Endothelial cell of umbilical vein (primary cell): ENCODE results near the gene FOXP4. TPM values are rescaled to one million over a fixed set of nuclear protein-coding genes. Genes with fewer than 3 reads are reported as not detected.

ENCODE experiments used
- BruUV-seq: library from RNA; stranded (reverse); fragments of 400-500 nt; replicated peaks from 2 replicates; lab custom pipeline; 2021; lab: Mats Ljungman, UMichigan
- CTCF ChIA-PET: fragments of 300-600, 350-600 bp; sonication (Branson Sonifier 250); formaldehyde crosslinking; loops from one replicate; lab custom pipeline; 2021; ENCODE audit warnings: antibody characterized with exemption, inconsistent platforms; lab: Charles Lee
- POLR2A ChIA-PET: fragments of 300-600, 350-600 bp; sonication (Branson Sonifier 250); formaldehyde crosslinking; loops from one replicate; lab custom pipeline; 2021; ENCODE audit warnings: antibody characterized with exemption, inconsistent platforms; lab: Charles Lee
- DNase-seq: peaks from one replicate; pipeline ENCODE4 v3.0.0-alpha.2; 2011; ENCODE audit warnings: low read depth, low spot score
- FAIRE-seq: peaks from 2 replicates; lab custom pipeline; 2011; peaks lifted over from hg19 to GRCh38; lab: Jason Lieb, UNC
- H2AFZ ChIP-seq: 2 replicates; pipeline ENCODE4 v1.6.0; 2012; ENCODE audit warnings: low read depth, low read length, control low read depth, inconsistent platforms
- H3K27ac ChIP-seq: 2 replicates; pipeline ENCODE4 v1.5.1; 2011; ENCODE audit warnings: low read depth, mild to moderate bottlenecking, control low read depth, low read length, moderate library complexity; ENCODE audit not compliant: insufficient read depth
- H3K27me3 ChIP-seq, 2 experiments: 2 replicates each; pipeline versions ENCODE4 v1.6.0 to v1.6.1; 2011; ENCODE audit warnings: low read length in 2 of 2, mixed read lengths in 1 of 2; ENCODE audit not compliant: control insufficient read depth in 2 of 2, insufficient read depth in 2 of 2
- H3K36me3 ChIP-seq, 2 experiments: 2 replicates in 1 of 2; 3 replicates in 1 of 2; pipeline ENCODE4 v1.5.1; 2011; ENCODE audit warnings: low read length in 2 of 2, mild to moderate bottlenecking in 1 of 2, moderate library complexity in 1 of 2; ENCODE audit not compliant: control insufficient read depth in 2 of 2, insufficient read depth in 2 of 2; ENCODE audit errors: extremely low read depth in 1 of 2
- H3K4me1 ChIP-seq: 3 replicates; pipeline ENCODE4 v1.5.1; 2011; ENCODE audit warnings: mild to moderate bottlenecking, low read length; ENCODE audit not compliant: control insufficient read depth, insufficient read depth; ENCODE audit errors: extremely low read depth
- H3K4me2 ChIP-seq: 2 replicates; pipeline ENCODE4 v1.6.1; 2011; ENCODE audit warnings: low read length, control low read depth, mixed read lengths; ENCODE audit not compliant: insufficient read depth
- H3K4me3 ChIP-seq, 3 experiments: fragments of 200-600 bp in 1 of 3; sonication (generic), shearing (Covaris generic) in 1 of 3; replicated peaks in 1 of 3; 2 replicates each; pipeline ENCODE4 v1.5.1; 2011 to 2016; ENCODE audit warnings: control low read depth in 3 of 3, low read length in 3 of 3, mild to moderate bottlenecking in 2 of 3, inconsistent platforms in 1 of 3, low read depth in 1 of 3, moderate library complexity in 1 of 3; ENCODE audit not compliant: insufficient read depth in 1 of 3
- H3K79me2 ChIP-seq: 2 replicates; pipeline ENCODE4 v1.6.0; 2012; ENCODE audit warnings: low read length, inconsistent platforms; ENCODE audit not compliant: control insufficient read depth, insufficient read depth
- H3K9ac ChIP-seq: replicated peaks from 2 replicates; pipeline ENCODE3; 2011; ENCODE audit warnings: low read length, control low read depth; ENCODE audit not compliant: insufficient read depth; ENCODE audit errors: extremely low read depth
- H3K9me1 ChIP-seq: replicated peaks from 3 replicates; pipeline ENCODE4 v1.6.0; 2011; ENCODE audit warnings: mild to moderate bottlenecking, low read length; ENCODE audit not compliant: control insufficient read depth, insufficient read depth; ENCODE audit errors: extremely low read depth
- H3K9me3 ChIP-seq: replicated peaks from 2 replicates; pipeline ENCODE4 v1.5.1; 2012; ENCODE audit warnings: low read length, inconsistent platforms; ENCODE audit not compliant: control insufficient read depth, insufficient read depth
- H4K20me1 ChIP-seq: replicated peaks from 2 replicates; pipeline ENCODE3; 2011; ENCODE audit warnings: mild to moderate bottlenecking, low read length; ENCODE audit not compliant: control insufficient read depth, insufficient read depth; ENCODE audit errors: extremely low read depth
- CTCF ChIP-seq, 2 donors: IDR thresholded peaks; 1 replicate in 1 of 2; 2 replicates in 1 of 2; pipeline ENCODE4 v1.5.1; 2011; ENCODE audit warnings: low read length in 2 of 2, mild to moderate bottlenecking in 2 of 2, moderate library complexity in 2 of 2, control low read depth in 1 of 2, inconsistent platforms in 1 of 2, low read depth in 1 of 2; ENCODE audit not compliant: insufficient read depth in 1 of 2; ENCODE audit errors: extremely low read depth in 1 of 2
- EZH2 ChIP-seq: IDR thresholded peaks from 2 replicates; pipeline ENCODE4 v1.6.1; 2012; ENCODE audit warnings: borderline replicate concordance, low read depth, mild to moderate bottlenecking, moderate library complexity, low read length, inconsistent platforms; ENCODE audit not compliant: severe bottlenecking
- FOS ChIP-seq: IDR thresholded peaks from 2 replicates; pipeline ENCODE4 v1.6.1; 2011; ENCODE audit warnings: mild to moderate bottlenecking, low read length, moderate library complexity, borderline replicate concordance; ENCODE audit not compliant: insufficient read depth
- GATA2 ChIP-seq: IDR thresholded peaks from 2 replicates; pipeline ENCODE4 v1.7.0; 2011; ENCODE audit warnings: low read depth, mild to moderate bottlenecking, moderate library complexity, mixed read lengths, low read length; ENCODE audit not compliant: insufficient read length, insufficient read depth
- JUN ChIP-seq: IDR thresholded peaks from 2 replicates; pipeline ENCODE4 v1.6.1; 2011; ENCODE audit warnings: borderline replicate concordance, low read depth; ENCODE audit not compliant: insufficient read length, insufficient read depth
- MAX ChIP-seq: IDR thresholded peaks from 2 replicates; pipeline ENCODE4 v1.6.1; 2011; ENCODE audit not compliant: insufficient read depth, insufficient read length
- MYC ChIP-seq: IDR thresholded peaks from one replicate; pipeline ENCODE4 v1.6.1; 2011; ENCODE audit warnings: mild to moderate bottlenecking, low read depth, low read length
- POLR2A ChIP-seq: IDR thresholded peaks from 2 replicates; pipeline ENCODE4 v1.6.1; 2012; ENCODE audit warnings: low read depth, mild to moderate bottlenecking, control low read depth, low read length
- POLR2AphosphoS5 ChIP-seq: IDR thresholded peaks from 2 replicates; pipeline ENCODE4 v1.6.1; 2012; ENCODE audit warnings: low read depth, mild to moderate bottlenecking, control low read depth, low read length, moderate library complexity; ENCODE audit not compliant: insufficient read depth
- dilution Hi-C: fragments of 300-500 bp; cut with MboI; formaldehyde crosslinking; loops from one replicate; pipeline ENCODE4 v1.15.0; 2019; ENCODE audit warnings: low sequenced_read_pairs; ENCODE audit not compliant: extremely low pct_ligation_motif_present
- intact Hi-C: fragments of 100-400 bp; cut with micrococcal nuclease; formaldehyde crosslinking; loops from one replicate; pipeline ENCODE4 v1.10.0; 2022
- polyA plus RNA-seq, 4 experiments: library from polyadenylated mRNA; depleted of rRNA in 3 of 4; stranded (reverse) in 3 of 4; unstranded in 1 of 4; fragments of >200 nt; gene quantifications; 2 replicates each; pipeline versions ENCODE4 v1.2.1 to v1.2.3, GENCODE V29; 2011 to 2012; ENCODE audit warnings: missing spikeins in 1 of 4
- total RNA-seq: library from RNA; stranded (reverse); gene quantifications from 2 replicates; pipeline ENCODE4 v1.2.3, GENCODE V29; 2021

FOXP4 gene
- total and polyA plus RNA-seq, 2 donors (not counting 3 experiments of a cell fraction or from before 2014, with no cell fraction given): 5.6 to 23.9 TPM

GRCh38 chr6:41500561-41500960, 45.6 kb upstream of the FOXP4 start:
- Histone ChIP-seq H2AFZ (no peak overlapping the region), H3K36me3 (no peaks in the 10 kb centered on the region), H3K27me3 (peaks cover 19 to 29% of the 10 kb centered on the region in 2 experiments), H3K9me1 (no peaks in the 10 kb centered on the region), H4K20me1 (no peaks in the 10 kb centered on the region), H3K27ac (no peak overlapping the region), H3K79me2 (no peaks in the 10 kb centered on the region), H3K4me2 (no peak overlapping the region), H3K4me3 (no peak overlapping the region), H3K9me3 (no peaks in the 10 kb centered on the region), H3K4me1 (peaks cover 12% of the 10 kb centered on the region), H3K9ac (no peak overlapping the region)
- no TSS peak for BruUV-seq
- intact Hi-C loops (no loop called here), dilution Hi-C loops (no loop called here)
- DNase-seq (no peak), FAIRE-seq (no peak)
- POLR2A ChIA-PET: no interaction called here
- TF ChIP-seq POLR2A: no peak
- TF ChIP-seq CTCF (IDR thresholded peaks at IDR 0.05; ENCODE audit: extremely low read depth in 1 of 2, insufficient read depth in 1 of 2, low read depth in 1 of 2, low read length in 2 of 2): no peak
- no peak for TF ChIP-seq FOS
- TF ChIP-seq JUN: no peak
- no peak for TF ChIP-seq MYC
- no peak for TF ChIP-seq GATA2
- TF ChIP-seq EZH2: no peak
- TF ChIP-seq MAX: no peak
- TF ChIP-seq POLR2AphosphoS5: no peak
- CTCF ChIA-PET: no interaction called here
